NCI-H460 (cell line): ENCODE data around the gene ESPN. TPM values are rescaled to one million over a fixed set of nuclear protein-coding genes. Genes with fewer than 3 reads are reported as not detected.
A peak's percentile ranks its signal among the peaks of the same experiment; 100 is the strongest.
"Not testable (repeated sequence)": the region's sequence is repeated elsewhere in the genome, so short reads cannot be mapped to it uniquely, and the experiment has no call there.

Experiments
- DNase-seq: peaks from one replicate; pipeline ENCODE4 v3.0.0-alpha.2; 2016; ENCODE audit warnings: low read depth; ENCODE audit errors: extremely low read depth
- total RNA-seq: library from RNA; depleted of rRNA; stranded (reverse); fragments of >200 nt; shearing (Covaris generic); gene quantifications from 2 replicates; pipeline ENCODE4 v1.2.3, GENCODE V29; 2014

The ESPN gene
- total RNA-seq, 1 experiment from 2014 or later = 0.17 TPM

DNA sequence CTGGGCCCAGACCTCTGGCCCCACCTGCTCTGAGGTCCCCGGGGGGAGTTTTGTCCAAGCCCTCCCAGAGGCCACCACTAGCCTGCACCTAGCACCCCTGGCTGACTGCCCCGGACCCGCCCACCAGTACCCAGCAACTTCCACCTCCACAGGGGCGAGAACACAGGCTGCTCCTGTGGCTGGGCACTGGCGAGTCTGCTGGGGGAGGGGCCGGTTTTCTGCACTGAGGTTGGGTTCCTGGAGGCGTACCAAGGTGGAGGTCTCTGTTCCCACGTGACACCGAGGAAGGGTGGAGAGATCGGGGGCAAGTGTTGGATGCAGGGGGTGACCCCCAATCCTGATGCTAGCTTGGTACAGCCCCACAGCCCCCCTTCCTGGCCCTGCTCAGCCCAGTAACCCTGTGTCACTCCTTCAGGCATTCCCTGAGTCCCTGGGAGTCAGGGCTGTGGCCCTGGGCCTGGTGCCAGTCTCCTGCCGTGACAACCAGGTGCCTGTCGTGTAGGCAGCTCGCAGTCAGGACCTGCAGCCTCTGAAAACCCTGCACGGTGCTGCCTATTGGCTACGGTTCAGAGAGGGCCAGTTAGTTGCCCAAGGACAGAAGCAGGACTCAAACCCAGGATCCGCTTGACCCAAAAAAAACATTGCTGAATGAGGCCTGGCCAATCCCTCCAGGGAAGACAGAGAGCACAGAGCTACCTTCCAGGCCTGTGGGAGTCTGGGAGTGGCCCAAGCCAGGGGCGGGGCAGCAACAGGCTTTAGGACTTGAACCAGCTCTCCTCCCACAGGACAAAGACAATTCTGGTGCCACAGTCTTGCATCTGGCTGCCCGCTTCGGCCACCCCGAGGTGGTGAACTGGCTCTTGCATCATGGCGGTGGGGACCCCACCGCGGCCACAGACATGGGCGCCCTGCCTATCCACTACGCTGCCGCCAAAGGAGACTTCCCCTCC, 3.1 kb downstream of the ESPN start:
- no peak for DNase-seq

DNA sequence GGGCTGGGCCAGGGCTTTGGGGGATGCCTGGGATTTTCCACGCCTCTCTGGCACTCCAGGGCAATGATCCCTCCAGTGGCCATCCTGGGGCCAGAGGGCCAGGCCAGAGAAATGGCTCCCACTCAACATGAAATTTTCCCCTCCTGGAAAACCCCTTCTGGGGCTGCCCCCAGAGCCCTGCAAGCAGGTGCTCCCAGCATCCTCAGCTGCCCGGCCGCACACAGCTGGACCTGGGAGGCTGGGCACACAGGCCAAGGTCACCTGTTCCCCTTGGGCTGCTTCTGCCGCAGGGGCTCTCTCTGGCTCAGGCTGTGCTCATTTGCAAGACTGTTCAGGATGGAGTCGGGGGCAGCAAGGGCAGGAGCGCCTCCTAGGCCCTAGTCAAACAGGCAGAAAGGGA, 3.9 kb downstream of the ESPN start:
- DNase-seq = not testable (repeated sequence)

DNA sequence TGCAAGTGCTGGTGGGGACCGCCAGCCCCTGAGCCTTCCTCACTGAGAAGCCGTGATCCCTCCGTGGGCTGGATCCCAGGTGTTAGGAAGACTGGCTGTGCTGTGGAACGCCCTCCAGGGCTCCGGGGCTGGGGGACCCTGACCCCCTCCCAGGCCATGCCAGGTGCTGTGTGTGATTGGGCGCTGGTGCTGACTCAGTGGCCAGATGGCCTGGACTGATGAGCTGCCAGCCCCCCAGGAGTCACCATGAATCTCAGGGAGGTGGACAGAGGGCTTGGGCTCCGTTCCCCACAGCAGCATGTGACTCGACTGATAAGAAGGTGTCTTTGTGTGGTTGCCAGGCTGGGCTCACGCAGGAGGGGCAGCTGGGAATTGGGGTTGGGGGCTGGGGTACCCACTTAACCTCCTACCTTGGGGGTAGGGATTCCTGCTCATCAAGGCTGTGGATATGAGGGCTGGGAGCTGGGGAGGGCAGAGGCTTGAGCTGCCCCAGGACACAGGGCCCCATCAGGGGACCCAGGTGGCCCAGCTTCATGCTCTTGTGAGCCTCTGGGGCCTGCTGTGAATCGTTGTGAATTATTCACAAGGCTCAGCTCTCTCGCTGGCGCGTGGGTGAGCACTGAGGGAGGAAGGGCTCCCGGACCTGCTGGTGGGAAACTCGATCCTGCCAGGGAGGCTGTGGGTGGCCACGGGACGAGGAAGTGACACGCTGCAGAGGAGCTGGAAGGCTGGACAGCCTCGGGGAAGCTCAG, 5.3 kb downstream of the ESPN start:
- DNase-seq = not testable (repeated sequence)

DNA sequence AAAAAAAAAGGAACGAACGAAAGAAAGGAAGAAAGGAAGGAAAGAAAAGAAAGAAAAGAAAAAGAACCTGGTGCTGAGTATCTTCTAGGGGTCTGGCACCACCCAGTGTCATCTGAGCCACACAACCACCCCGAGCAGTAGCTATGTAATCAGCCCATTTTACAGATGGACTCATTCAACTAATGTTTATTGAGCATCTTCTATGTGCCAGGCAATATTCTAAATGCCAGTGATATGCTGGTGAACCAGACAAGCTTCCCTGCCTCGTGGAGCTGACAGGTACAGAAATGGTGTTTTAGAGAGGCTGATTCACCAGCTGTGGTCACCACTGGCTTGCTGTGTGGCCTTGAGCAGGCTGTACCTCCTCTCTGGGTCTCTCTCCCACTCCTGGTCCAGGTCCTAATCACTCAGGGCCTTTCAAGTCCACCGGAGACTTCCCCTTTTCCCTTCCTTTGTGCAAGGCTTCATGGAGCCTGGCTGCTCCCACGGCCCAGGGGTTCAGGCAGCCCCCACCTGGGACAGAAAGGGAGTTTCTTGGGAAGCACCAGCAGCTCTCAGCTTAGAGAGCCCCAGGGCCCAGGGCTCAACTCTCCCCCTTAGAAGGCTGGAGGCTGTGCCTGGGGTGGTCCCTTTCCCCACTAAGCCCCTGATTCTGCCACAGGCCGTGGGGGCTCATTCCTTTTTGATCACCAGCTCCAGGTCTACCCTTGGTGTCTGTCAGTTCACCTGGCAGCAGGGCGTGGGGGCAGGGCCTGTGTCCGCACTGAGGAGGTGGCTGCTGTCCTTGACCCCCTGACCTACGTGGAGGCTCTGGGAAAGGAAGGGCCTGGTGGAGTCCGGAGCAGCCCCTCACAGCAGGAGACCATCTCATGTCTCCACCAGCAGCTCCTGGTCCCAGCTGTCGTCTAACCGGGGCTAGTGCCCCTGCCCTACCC, 7.3 kb downstream of the ESPN start:
- not testable (repeated sequence) for DNase-seq

DNA sequence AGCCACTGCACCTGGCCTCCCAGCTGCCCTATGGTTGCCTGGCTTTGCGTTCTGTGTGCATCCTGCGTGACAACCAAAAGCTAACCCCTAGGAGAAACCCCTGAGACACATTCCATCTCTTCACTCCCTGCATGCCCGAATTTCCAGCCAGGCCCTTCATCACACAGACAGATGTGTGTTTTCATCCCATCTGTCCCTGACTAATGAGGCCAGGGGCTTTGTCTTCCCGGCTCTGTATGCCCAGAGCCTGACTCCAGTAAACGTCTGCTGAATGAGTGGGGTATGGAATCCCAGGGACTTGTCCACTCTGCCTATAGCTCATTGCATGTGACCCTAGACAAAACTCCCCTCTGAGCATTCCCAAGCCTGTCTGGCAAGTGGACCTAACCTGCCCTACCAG, 9.6 kb downstream of the ESPN start:
- no peak for DNase-seq

DNA sequence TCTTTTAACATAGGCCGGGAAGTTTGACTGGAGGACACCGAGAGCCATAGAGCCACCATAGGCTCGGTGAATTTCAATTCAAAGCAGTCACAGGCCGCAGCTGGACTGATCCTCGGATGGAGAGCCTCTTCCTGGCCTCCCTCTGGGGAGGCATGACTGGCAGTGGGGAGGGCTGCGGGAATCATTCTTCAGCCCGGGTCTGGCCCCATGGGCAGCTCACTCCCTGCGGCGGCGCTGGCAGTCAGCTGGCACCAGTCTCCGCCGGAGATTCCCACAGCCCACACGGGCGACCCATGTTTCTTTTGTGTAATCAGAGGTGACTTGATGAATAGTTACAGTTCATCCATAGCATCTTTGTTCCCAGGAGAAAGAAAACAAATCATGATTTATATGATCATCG, 10.6 kb downstream of the ESPN start:
- DNase-seq = no peak

DNA sequence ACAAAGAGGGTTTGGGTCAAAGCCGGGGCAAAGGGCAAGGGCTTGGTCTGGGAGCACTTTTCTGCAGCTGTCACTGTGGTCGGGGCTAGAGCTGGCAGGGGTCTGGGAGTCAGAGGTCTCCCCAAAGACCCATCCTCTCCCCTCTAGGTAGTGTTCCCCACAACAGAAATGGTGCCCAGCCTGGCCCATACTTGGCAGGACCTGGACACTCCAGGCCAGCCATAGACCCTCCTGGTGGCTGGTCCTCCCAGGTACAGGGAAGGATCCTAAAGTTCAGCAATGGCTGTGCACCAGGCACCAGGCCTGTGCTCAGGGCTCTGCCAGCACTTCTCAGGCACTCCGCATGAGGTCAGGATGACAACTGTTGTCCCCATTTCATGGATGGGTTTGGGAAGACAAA, 11.0 kb downstream of the ESPN start:
- no peak for DNase-seq

DNA sequence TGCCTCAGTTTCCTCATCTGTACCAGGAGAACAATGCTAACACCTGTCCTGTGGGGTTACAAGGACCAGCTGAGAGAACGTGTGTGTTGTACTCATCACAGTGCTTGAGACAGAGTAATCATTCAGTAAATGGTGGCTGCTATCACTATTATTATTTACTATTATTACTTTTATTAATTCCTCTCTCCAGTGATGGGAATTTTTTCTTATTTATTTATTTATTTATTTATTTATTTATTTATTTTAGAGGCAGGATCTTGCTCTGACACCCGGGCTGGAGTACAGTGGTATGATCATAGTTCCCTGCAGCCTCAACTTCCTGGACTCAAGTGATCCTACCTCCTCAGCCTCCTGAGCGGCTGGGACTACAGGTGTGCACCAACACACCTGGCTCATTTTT, 11.7 kb downstream of the ESPN start:
- not testable (repeated sequence) for DNase-seq

DNA sequence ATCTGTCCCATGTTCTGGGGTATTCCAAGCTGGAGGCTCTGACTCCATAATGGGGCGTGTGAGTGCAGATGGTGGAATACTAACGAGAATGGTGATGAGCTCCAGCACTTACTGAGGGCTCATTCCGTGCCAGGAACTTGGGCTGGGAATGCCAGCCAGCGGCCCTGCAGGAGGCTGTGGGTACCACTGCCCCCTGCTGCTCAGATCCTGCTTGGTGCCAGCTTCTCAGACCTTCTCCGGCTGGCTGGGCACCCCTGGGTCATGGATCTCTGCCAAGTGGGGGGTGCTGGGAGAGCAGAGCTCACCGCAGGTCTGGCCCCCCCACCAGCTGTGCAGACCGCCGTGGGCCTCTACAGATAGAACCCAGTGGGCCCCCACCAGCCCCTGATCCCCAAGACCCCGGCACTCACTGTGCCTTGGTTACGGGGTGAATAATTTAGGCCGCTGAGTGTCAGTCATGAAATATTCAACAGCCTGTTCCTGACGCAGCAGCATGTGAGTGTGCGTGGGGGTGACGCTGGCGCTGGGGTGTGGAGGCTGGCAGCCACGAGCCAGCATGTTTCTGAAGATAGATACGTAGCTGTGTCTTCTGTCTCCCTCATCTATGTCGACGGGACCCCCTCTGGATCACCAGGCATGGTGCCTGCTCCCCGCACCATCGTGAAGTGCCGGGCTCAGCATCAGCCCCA, 12.6 kb downstream of the ESPN start:
- DNase-seq = not testable (repeated sequence)

DNA sequence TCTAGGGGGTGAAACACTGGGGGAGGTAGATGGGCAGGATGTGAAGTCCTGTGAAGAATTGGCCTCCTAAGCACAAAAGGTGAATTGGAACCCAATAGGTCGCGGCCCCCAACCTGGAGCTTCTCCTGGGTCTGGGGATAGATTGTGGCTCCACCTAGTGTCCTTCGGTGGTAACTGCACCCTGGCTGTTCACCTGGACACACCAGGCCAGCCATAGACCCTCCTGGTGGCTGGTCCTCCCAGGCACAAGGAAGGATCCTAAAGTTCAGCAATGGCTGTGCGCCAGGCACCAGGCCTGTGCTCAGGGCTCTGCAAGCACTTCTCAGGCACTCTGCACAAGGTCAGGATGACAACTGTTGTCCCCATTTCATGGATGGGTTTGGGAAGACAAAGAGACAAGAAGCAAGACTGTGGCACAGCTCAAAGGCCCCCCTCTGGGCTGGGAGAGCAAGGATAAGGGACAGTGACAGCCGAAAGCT, 13.5 kb downstream of the ESPN start:
- peak; percentile 48 for DNase-seq

DNA sequence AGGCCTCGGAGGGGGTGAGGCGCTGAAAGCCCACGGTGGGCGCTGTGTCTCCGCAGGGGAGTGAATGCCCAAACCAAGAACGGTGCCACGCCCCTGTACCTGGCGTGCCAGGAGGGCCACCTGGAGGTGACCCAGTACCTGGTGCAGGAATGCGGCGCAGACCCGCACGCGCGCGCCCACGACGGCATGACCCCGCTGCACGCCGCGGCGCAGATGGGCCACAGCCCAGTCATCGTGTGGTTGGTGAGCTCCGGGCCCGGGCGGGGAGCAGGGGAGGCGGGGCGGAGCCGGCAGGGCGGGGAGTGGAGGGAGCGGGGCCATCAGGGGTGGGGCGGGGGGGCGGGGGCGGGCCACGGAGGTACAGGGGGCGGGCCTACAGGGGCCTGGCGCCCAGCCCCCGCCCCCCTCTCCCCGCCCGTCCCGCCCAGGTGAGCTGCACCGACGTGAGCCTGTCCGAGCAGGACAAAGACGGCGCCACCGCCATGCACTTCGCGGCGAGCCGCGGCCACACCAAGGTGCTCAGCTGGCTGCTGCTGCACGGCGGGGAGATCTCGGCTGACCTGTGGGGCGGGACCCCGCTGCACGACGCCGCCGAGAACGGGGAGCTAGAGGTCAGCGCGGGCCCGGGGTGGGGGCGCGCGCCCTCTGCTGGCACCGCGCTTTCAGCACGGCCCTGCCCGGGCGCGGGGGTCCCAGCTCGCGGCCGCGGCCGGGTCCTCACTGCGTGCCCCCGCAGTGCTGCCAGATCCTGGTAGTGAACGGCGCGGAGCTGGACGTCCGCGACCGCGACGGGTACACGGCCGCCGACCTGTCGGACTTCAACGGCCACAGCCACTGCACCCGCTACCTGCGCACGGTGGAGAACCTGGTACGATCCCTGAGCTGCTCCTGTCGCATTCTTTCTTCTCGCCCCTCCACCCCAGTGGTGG, 15.9 kb downstream of the ESPN start:
- DNase-seq = peak; percentile 45

DNA sequence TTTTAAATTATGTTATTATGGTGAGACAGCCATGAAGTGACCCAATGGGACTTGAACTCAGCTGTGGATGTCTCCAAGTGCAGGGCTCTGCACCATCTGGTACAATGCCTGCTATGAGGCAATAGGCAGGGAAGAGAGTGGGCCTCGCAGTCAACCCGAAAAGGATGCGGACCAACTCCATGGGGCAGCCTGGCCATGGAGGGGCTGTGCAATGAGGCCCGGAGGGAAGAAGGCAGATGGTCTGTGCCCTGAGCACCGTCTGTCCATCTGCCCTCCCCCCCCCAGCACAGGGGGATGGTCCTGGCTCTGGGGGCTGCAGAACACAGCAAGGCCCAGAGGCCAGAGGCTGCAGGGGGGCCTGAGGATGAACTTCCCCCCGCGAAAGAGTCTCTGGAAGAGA, 17.0 kb downstream of the ESPN start:
- no peak for DNase-seq

DNA sequence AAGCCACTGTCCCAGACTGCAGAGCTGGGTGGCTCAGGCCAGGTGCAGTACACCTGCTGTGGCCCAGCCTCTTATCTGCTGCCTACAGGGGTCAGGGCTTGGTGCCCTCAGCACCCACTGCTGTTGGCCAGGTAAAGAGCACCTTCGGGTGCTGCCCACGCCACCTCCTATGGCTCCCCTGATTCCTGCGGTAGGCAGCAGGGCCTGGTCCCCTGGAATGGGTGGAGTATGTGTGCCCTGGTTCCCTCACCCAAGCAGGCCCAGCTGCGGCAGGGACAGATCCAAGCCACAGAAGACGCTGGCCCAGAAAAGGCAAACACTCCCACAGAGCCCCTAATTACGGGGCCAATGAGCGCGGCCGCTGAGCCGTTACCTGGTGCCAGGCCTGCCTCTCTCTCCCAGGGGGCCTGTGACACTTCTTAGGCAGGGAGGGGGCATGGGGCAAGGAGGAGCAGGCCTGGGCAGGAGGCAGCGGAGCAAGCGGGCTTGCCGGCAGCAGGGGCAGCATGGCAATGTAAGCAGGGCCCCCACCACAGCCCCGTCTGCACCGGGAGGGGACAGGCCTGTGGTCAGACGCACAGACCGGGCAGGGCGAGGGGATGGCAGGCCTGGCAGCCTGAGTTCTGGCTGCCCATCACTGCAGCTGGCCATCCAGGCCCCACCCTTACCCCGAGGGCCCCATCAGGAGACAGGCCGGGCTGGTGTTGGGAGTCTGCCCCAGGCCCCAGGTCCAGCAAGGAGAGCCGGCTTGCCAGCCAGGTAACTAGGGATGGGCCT, 19.0 kb downstream of the ESPN start:
- DNase-seq = no peak

DNA sequence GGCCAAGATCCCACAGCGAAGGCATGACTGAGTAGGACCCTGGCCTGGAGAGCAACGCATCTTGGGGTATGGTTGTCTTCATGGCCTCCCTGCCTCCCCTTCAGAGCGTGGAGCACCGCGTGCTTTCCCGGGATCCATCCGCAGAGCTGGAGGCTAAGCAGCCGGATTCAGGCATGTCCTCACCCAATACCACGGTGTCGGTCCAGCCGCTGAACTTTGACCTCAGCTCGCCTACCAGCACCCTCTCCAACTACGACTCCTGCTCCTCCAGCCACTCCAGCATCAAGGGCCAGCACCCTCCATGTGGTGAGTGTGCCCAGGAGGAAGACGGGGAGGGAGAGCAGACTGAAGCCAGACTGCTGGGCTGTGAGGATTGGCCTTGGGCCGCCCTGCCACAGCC, 19.8 kb downstream of the ESPN start:
- DNase-seq = no peak

DNA sequence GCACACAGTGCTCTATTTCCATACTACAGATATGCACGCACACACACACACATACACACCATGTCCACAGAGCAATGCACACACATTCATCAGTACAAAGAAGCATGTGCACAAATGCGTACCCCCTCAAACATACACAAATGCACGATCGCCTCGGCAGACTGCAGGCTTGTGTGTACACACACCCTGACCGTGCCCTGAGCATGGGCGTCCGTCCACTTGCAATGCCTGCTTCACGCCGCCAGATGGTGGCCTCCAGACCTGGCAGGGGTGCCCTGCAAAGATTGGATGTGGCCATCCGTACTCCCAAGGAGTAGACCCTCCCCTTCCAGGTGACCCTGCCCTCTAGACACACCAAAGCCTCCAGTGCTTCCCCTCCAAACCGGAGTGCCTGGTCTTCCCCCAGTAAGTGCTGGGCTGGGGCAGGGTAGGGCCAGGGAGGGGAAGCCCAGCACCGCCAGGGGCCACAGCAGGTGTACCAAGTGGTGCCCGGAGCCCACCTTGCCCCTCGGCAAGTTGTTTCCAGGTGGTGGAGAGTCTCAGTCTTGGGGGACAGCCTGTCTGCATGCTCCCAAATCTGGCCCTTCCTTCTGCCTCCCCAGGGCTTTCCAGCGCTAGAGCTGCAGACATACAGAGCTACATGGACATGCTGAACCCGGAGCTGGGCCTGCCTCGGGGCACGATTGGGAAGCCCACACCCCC, 20.6 kb downstream of the ESPN start:
- DNase-seq = peak; percentile 28

DNA sequence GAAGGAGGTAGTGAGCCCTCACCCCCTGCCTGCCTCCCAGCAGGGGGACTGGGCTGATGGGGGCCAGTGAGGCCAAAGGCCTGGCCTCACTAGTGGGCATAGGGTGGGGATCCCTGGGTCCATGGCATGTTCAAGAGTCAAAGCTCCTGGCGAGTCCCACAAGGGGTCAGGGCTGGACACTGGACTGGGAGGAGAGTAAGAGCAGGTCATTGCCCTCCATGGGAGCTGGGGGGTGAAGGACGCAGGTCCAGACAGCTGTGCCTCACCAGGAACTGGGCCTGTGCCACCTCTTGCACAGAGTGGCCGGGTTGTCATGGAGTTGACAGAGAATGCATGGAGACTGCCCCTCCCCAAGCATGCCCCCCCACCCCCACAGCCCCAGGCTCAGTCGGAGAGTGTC, 21.4 kb downstream of the ESPN start:
- not testable (repeated sequence) for DNase-seq

DNA sequence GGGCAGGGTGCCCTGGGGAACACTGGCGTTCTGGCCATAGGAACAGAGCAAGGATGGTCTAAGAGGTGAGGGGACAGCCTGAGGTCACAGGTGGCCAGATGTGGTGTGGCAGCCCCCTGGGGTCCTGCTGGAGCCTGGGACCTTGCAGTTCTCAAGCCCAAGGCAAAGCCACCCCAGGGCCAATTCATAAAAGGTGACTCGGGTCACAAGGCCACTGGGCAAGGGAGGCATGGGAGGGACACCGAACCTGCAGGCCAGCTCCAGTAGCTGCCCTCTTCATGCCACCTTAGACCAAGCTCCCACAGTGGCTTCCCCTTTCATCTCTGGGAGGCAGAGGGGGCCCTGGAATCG, 22.1 kb downstream of the ESPN start:
- DNase-seq = no peak
